Trophoblast cell (in vitro differentiated cells and primary cell): Measurements from ENCODE around the gene HEXD.

Experiments used
- DNase-seq, 2 donors: peaks; one replicate each; pipeline ENCODE4 v3.0.0-alpha.2; 2016
- H2AFZ ChIP-seq: 2 replicates; pipeline ENCODE4 v1.6.1; 2013; ENCODE audit warnings: low read length, moderate library complexity, mild to moderate bottlenecking; ENCODE audit not compliant: insufficient read depth, poor library complexity
- H2AK5ac ChIP-seq: 2 replicates; pipeline ENCODE4 v1.6.1; 2013; ENCODE audit warnings: mild to moderate bottlenecking, low read length
- H2BK120ac ChIP-seq: 2 replicates; pipeline ENCODE4 v1.6.1; 2013; ENCODE audit warnings: low read length, mild to moderate bottlenecking, moderate library complexity; ENCODE audit not compliant: insufficient read depth, poor library complexity
- H2BK12ac ChIP-seq: 2 replicates; pipeline ENCODE4 v1.6.1; 2013; ENCODE audit warnings: mild to moderate bottlenecking, low read length, moderate library complexity
- H2BK5ac ChIP-seq: 2 replicates; pipeline ENCODE4 v1.6.1; 2013; ENCODE audit warnings: low read length, low read depth, moderate library complexity, mild to moderate bottlenecking; ENCODE audit not compliant: poor library complexity
- H3K14ac ChIP-seq: 2 replicates; pipeline ENCODE4 v1.6.1; 2013; ENCODE audit warnings: mild to moderate bottlenecking, low read length
- H3K18ac ChIP-seq: 2 replicates; pipeline ENCODE4 v1.6.1; 2013; ENCODE audit warnings: mild to moderate bottlenecking, low read length
- H3K23ac ChIP-seq: 2 replicates; pipeline ENCODE4 v1.6.1; 2013; ENCODE audit warnings: low read length
- H3K27ac ChIP-seq: 2 replicates; pipeline ENCODE4 v1.5.1; 2013; ENCODE audit warnings: low read depth, mild to moderate bottlenecking, inconsistent platforms, low read length, moderate library complexity
- H3K27me3 ChIP-seq: 2 replicates; pipeline ENCODE4 v1.6.1; 2013; ENCODE audit warnings: inconsistent platforms, mild to moderate bottlenecking, low read length, moderate library complexity; ENCODE audit not compliant: insufficient read depth
- H3K36me3 ChIP-seq, 2 experiments: 1 replicate in 1 of 2; 2 replicates in 1 of 2; pipeline ENCODE4 v1.6.1; 2013; ENCODE audit warnings: low read length in 2 of 2, mild to moderate bottlenecking in 2 of 2, moderate library complexity in 1 of 2; ENCODE audit not compliant: insufficient read depth in 2 of 2, control insufficient read depth in 1 of 2
- H3K4ac ChIP-seq: 2 replicates; pipeline ENCODE4 v1.6.1; 2013; ENCODE audit warnings: low read depth, mild to moderate bottlenecking, low read length, moderate library complexity
- H3K4me1 ChIP-seq, 2 experiments: 1 replicate in 1 of 2; 2 replicates in 1 of 2; pipeline ENCODE4 v1.6.1; 2013; ENCODE audit warnings: low read length in 2 of 2, mild to moderate bottlenecking in 2 of 2, moderate library complexity in 1 of 2; ENCODE audit not compliant: insufficient read depth in 2 of 2, control insufficient read depth in 1 of 2
- H3K4me2 ChIP-seq: 2 replicates; pipeline ENCODE4 v1.6.1; 2013; ENCODE audit warnings: inconsistent platforms, mild to moderate bottlenecking, low read length, moderate library complexity
- H3K4me3 ChIP-seq: 2 replicates; pipeline ENCODE4 v1.5.1; 2013; ENCODE audit warnings: mild to moderate bottlenecking, low read depth, low read length, inconsistent platforms
- H3K79me1 ChIP-seq: one replicate; pipeline ENCODE4 v1.6.1; 2013; ENCODE audit warnings: low read length
- H3K79me2 ChIP-seq: 2 replicates; pipeline ENCODE4 v1.6.1; 2013; ENCODE audit warnings: low read length, mild to moderate bottlenecking; ENCODE audit not compliant: control insufficient read depth, insufficient read depth, poor library complexity
- H3K9ac ChIP-seq: 2 replicates; pipeline ENCODE4 v1.6.1; 2013; ENCODE audit warnings: mild to moderate bottlenecking, low read length
- H3K9me3 ChIP-seq: 2 replicates; pipeline ENCODE4 v1.6.1; 2013; ENCODE audit warnings: low read depth, mild to moderate bottlenecking, control low read depth, inconsistent platforms, low read length; ENCODE audit not compliant: insufficient read depth
- H4K12ac ChIP-seq: 2 replicates; pipeline ENCODE4 v1.6.1; 2013; ENCODE audit warnings: low read depth, mild to moderate bottlenecking, low read length, moderate library complexity
- H4K8ac ChIP-seq: 2 replicates; pipeline ENCODE4 v1.6.1; 2013; ENCODE audit warnings: low read depth, mild to moderate bottlenecking, low read length, moderate library complexity
- H4K91ac ChIP-seq: one replicate; pipeline ENCODE4 v1.6.1; 2013; ENCODE audit warnings: low read depth, mild to moderate bottlenecking, low read length, moderate library complexity
- WGBS: extraction: QIAGEN DNeasy Blood & Tissue Kit; methylation state at CpG from one replicate; pipeline ENCODE4 v1.1.7; 2013; ENCODE audit warnings: missing lambda C conversion rate; ENCODE audit not compliant: insufficient read length, insufficient coverage; ENCODE audit errors: extremely low coverage; 5-methylcytosine and 5-hydroxymethylcytosine counted together

HEXD gene

GRCh38 chr17:82390015-82390859 is 27.9 kb upstream of the HEXD start:
- Histone ChIP-seq H2AFZ (no peak overlapping the region), H3K14ac (no peak overlapping the region), H3K4me3 (no peak overlapping the region), H3K9ac (no peak overlapping the region), H4K12ac (no peak overlapping the region), H3K18ac (no peak overlapping the region), H3K23ac (no peak overlapping the region), H2BK120ac (no peak overlapping the region), H2BK12ac (no peak overlapping the region), H3K4ac (no peak overlapping the region), H2AK5ac (no peak overlapping the region), H4K8ac (no peak overlapping the region), H3K79me2 (no peaks in the 10 kb centered on the region), H3K4me2 (no peak overlapping the region), H3K79me1 (no peaks in the 10 kb centered on the region), H3K4me1 (peaks cover 0 to 3% of the 10 kb centered on the region in 2 experiments), H3K9me3 (no peaks in the 10 kb centered on the region), H3K27me3 (no peaks in the 10 kb centered on the region), H4K91ac (no peak overlapping the region), H3K36me3 (peaks cover 3 to 12% of the 10 kb centered on the region in 2 experiments), H2BK5ac (no peak overlapping the region), H3K27ac (no peak overlapping the region)
- DNase-seq: no peak
- no CpG with 5 or more reads among the region's 34 CpGs for WGBS

- WGBS: no CpG with 5 or more reads among the region's 13 CpGs
Measured at GRCh38 chr17:82390860-82391435, 27.2 kb upstream of the HEXD start.

GRCh38 chr17:82391496-82392066 is 26.6 kb upstream of the HEXD start:
- H2BK5ac ChIP-seq: no peak overlapping the region
- WGBS: no CpG with 5 or more reads among the region's 23 CpGs
- H3K4ac ChIP-seq: no peak overlapping the region
- H3K4me3 ChIP-seq: no peak overlapping the region
- no peaks in the 10 kb centered on the region for H3K27me3 ChIP-seq
- no peak overlapping the region for H2BK120ac ChIP-seq
- no peak overlapping the region for H3K23ac ChIP-seq
- no peak overlapping the region for H3K18ac ChIP-seq
- no peaks in the 10 kb centered on the region for H3K9me3 ChIP-seq
- peaks cover 3 to 12% of the 10 kb centered on the region in 2 experiments for H3K36me3 ChIP-seq
- H3K4me1 ChIP-seq: peaks cover 0 to 3% of the 10 kb centered on the region in 2 experiments
- H3K79me1 ChIP-seq: no peaks in the 10 kb centered on the region
- no peak overlapping the region for H3K9ac ChIP-seq
- H3K4me2 ChIP-seq: no peak overlapping the region
- H3K14ac ChIP-seq: no peak overlapping the region
- H3K79me2 ChIP-seq: no peaks in the 10 kb centered on the region
- H2AK5ac ChIP-seq: no peak overlapping the region
- H4K8ac ChIP-seq: no peak overlapping the region
- no peak overlapping the region for H2AFZ ChIP-seq
- DNase-seq: no peak
- no peak overlapping the region for H2BK12ac ChIP-seq
- no peak overlapping the region for H4K91ac ChIP-seq
- no peak overlapping the region for H4K12ac ChIP-seq
- H3K27ac ChIP-seq: no peak overlapping the region

More at GRCh38 chr17:82390860-82391435, 27.2 kb upstream of the HEXD start:
- H3K23ac ChIP-seq: no peak overlapping the region
- H3K9ac ChIP-seq: no peak overlapping the region
- no peaks in the 10 kb centered on the region for H3K79me1 ChIP-seq
- no peak for DNase-seq
- H2AFZ ChIP-seq: no peak overlapping the region
- no peak overlapping the region for H3K4me3 ChIP-seq
- no peak overlapping the region for H4K91ac ChIP-seq
- H3K4ac ChIP-seq: no peak overlapping the region
- no peaks in the 10 kb centered on the region for H3K9me3 ChIP-seq
- no peak overlapping the region for H3K27ac ChIP-seq
- H3K36me3 ChIP-seq: peaks cover 3 to 12% of the 10 kb centered on the region in 2 experiments
- no peak overlapping the region for H2BK5ac ChIP-seq
- H3K4me1 ChIP-seq: peaks cover 0 to 3% of the 10 kb centered on the region in 2 experiments
- no peak overlapping the region for H3K4me2 ChIP-seq
- H3K27me3 ChIP-seq: no peaks in the 10 kb centered on the region
- H3K18ac ChIP-seq: no peak overlapping the region
- no peak overlapping the region for H2AK5ac ChIP-seq
- H3K14ac ChIP-seq: no peak overlapping the region
- H4K8ac ChIP-seq: no peak overlapping the region
- H2BK12ac ChIP-seq: no peak overlapping the region
- H2BK120ac ChIP-seq: no peak overlapping the region
- H3K79me2 ChIP-seq: no peaks in the 10 kb centered on the region
- H4K12ac ChIP-seq: no peak overlapping the region

- no peaks in the 10 kb centered on the region for H3K9me3 ChIP-seq
- H2AK5ac ChIP-seq: no peak overlapping the region
- H3K4me1 ChIP-seq: peaks cover 0 to 6% of the 10 kb centered on the region in 2 experiments
- WGBS: no CpG with 5 or more reads among the region's 28 CpGs
- H3K23ac ChIP-seq: no peak overlapping the region
- H3K79me2 ChIP-seq: no peaks in the 10 kb centered on the region
- H3K18ac ChIP-seq: no peak overlapping the region
- no peak overlapping the region for H4K91ac ChIP-seq
- no peak overlapping the region for H2BK12ac ChIP-seq
- no peak for DNase-seq
- H4K12ac ChIP-seq: no peak overlapping the region
- H4K8ac ChIP-seq: no peak overlapping the region
- no peak overlapping the region for H3K4me3 ChIP-seq
- H2BK120ac ChIP-seq: no peak overlapping the region
- no peak overlapping the region for H3K27ac ChIP-seq
- H3K9ac ChIP-seq: no peak overlapping the region
- H3K36me3 ChIP-seq: peaks cover 3 to 12% of the 10 kb centered on the region in 2 experiments
- H3K4ac ChIP-seq: no peak overlapping the region
- no peak overlapping the region for H3K14ac ChIP-seq
- H2AFZ ChIP-seq: no peak overlapping the region
- H3K27me3 ChIP-seq: no peaks in the 10 kb centered on the region
- H3K4me2 ChIP-seq: no peak overlapping the region
- no peak overlapping the region for H2BK5ac ChIP-seq
- H3K79me1 ChIP-seq: no peaks in the 10 kb centered on the region
Measured at GRCh38 chr17:82392209-82392920, 25.8 kb upstream of the HEXD start.
